Heart right ventricle (tissue), 16 donors: Measurements from ENCODE around the gene CPA5. TPM values are rescaled to one million over a fixed set of nuclear protein-coding genes. Genes with fewer than 3 reads are reported as not detected.

Source experiments
- ATAC-seq, 8 donors: fragments of 200-7000 bp; cut with Tn5 transposase; one replicate each; pipeline ENCODE4 v1.9.1; 2020; ENCODE audit warnings: mild to moderate bottlenecking in 8 of 8, moderate library complexity in 8 of 8, moderate number of reproducible peaks in 1 of 8
- DNase-seq, 2 donors: peaks; one replicate each; pipeline ENCODE4 v3.0.0-alpha.2; 2020
- H3K27ac ChIP-seq, 10 donors: fragments of 200-600 bp; sonication (generic) in 2 of 10; one replicate each; pipeline versions ENCODE4 v1.5.0 to v1.8.0; 2020 to 2022; ENCODE audit warnings: mild to moderate bottlenecking in 3 of 10
- H3K27me3 ChIP-seq, 7 donors: fragments of 200-600 bp; one replicate each; pipeline ENCODE4 v1.8.0; 2021 to 2022; ENCODE audit warnings: mild to moderate bottlenecking in 2 of 7
- H3K36me3 ChIP-seq, 9 donors: fragments of 200-600 bp; sonication (generic) in 1 of 9; one replicate each; pipeline versions ENCODE4 v1.5.0 to v1.8.0; 2020 to 2022; ENCODE audit warnings: mild to moderate bottlenecking in 2 of 9
- H3K4me1 ChIP-seq, 9 donors: fragments of 200-600 bp; sonication (generic) in 1 of 9; one replicate each; pipeline versions ENCODE4 v1.5.0 to v1.8.0; 2020 to 2022; ENCODE audit warnings: mild to moderate bottlenecking in 4 of 9
- H3K4me3 ChIP-seq, 10 donors: fragments of 200-600 bp; sonication (generic) in 2 of 10; one replicate each; pipeline versions ENCODE4 v1.5.0 to v1.8.0; 2020 to 2022; ENCODE audit warnings: mild to moderate bottlenecking in 7 of 10, moderate library complexity in 2 of 10
- H3K9me3 ChIP-seq, 11 donors: fragments of 200-600 bp in 10 of 11; sonication (generic) in 2 of 11; one replicate each; pipeline versions ENCODE4 v1.5.0 to v1.8.0; 2013 to 2022; ENCODE audit warnings: mild to moderate bottlenecking in 2 of 11, control low read depth in 1 of 11, moderate library complexity in 1 of 11
- WGBS, 2 donors: extraction: QIAGEN DNeasy Blood & Tissue Kit; methylation state at CpG; one replicate each; pipeline ENCODE4 v1.1.7; 2013; ENCODE audit warnings: inconsistent platforms in 1 of 2; 5-methylcytosine and 5-hydroxymethylcytosine counted together
- intact Hi-C, 10 donors: fragments of 100-400 bp; cut with DNase I; formaldehyde crosslinking; loops; one replicate each; pipeline versions ENCODE4 v1.11.1 to v1.14.2; 2022
- polyA plus RNA-seq, 2 donors: library from polyadenylated mRNA; stranded (reverse); fragments of 200-250 nt; gene quantifications; one replicate each; pipeline ENCODE4 v1.2.3, GENCODE V29; 2013
- total RNA-seq, 10 donors: library from RNA; stranded (reverse); fragmentation: NEBNext Ultra II Directional in 3 of 10; extraction: Animal tissue kit (Norgen Biotek cat#: 25700) in 3 of 10; gene quantifications; one replicate each; pipeline versions ENCODE4 v1.2.1 to v1.2.4, GENCODE V29; 2021 to 2023
- TF ChIP-seq, protein P1 (sequence below), 9 donors: fragments of 200-600 bp; sonication (generic) in 2 of 9; IDR thresholded peaks; one replicate each; pipeline versions ENCODE4 v1.5.0 to v1.8.0; 2021 to 2022; ENCODE audit warnings: antibody characterized with exemption in 9 of 9, mild to moderate bottlenecking in 5 of 9, moderate library complexity in 1 of 9
- donor health status: Arrhythmogenic right ventricular cardiomyopathy.
- donor health status: ischemic (EF 13 %, LVEDD 7.1; RV severe dilation, severe dysfunction).
- donor health status: healthy with polysubstance abuse.
- donor health status: DM: no; HTN: yes; CAD: no.
- donor health status: DM: no; HTN: no; CAD: no.
- donor health status: ischemic (EF 25% LVEDD 6.9; RV normal size, moderate dysfunction).
- donor health status: ischemic (EF 25% LVEDD 5.7; RV mildly dilated, moderate dysfunction).
- donor health status: healthy.
- donor health status: DM: yes; HTN: yes; CAD: no.
- donor health status: Ischemic cardiomyopathy.
- donor health status: ischemic (EF 35%, LVEDD 5.7; RV mildly dilated, moderate dysfunction).
- donor health status: nonischemic (EF 11% LVEDD 7.7; RV severe dilation, severe dysfunction).
- donor health status: DM: yes; HTN: yes; CAD: no.
- donor health status: PGD.
- donor health status: ischemic (EF 29% LVEDD 5.4; RV normal size, mild dysfunction).
- donor health status: nonischemic (EF 23%, LVEDD 6.1; RV moderate dilation, normal function).

The CPA5 gene
- total and polyA plus RNA-seq, 12 donors, result 0.06 TPM; not detected in 11

DNA sequence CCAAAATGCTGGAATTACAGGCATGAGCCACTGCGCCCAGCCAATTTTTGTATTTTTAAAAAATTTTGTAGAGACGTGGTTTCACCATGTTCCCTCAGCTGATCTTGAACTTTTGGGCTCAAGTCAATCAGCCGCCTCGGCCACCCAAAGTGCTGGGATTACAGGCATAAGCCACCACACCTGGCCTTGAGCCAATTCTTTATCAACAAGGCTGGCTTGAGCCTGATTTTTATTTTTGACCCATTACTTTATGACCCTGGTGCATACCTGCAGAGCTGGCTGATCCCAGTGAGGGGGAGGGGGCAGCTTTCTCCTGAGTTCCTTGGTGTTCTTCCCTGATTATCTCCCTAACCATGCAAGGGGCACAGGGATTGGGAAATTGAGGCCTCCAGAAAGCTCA, 19.8 kb downstream of the CPA5 start:
- TF ChIP-seq, protein P1, sequence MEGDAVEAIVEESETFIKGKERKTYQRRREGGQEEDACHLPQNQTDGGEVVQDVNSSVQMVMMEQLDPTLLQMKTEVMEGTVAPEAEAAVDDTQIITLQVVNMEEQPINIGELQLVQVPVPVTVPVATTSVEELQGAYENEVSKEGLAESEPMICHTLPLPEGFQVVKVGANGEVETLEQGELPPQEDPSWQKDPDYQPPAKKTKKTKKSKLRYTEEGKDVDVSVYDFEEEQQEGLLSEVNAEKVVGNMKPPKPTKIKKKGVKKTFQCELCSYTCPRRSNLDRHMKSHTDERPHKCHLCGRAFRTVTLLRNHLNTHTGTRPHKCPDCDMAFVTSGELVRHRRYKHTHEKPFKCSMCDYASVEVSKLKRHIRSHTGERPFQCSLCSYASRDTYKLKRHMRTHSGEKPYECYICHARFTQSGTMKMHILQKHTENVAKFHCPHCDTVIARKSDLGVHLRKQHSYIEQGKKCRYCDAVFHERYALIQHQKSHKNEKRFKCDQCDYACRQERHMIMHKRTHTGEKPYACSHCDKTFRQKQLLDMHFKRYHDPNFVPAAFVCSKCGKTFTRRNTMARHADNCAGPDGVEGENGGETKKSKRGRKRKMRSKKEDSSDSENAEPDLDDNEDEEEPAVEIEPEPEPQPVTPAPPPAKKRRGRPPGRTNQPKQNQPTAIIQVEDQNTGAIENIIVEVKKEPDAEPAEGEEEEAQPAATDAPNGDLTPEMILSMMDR (IDR thresholded peaks at IDR 0.05), result no peak
- no peak for ATAC-seq
- no peak for DNase-seq
- intact Hi-C loops, result loop anchor here in 1 of 10 donors (10.0 kb wide), 1 partner anchor 60 kb away; no protein-coding TSS in a partner anchor
- Histone ChIP-seq H3K4me1 (peaks cover 0 to 8% (median 0%) of the 10 kb centered on the region in 9 donors), H3K27ac (no peak overlapping the region), H3K4me3 (no peak overlapping the region), H3K36me3 (no peaks in the 10 kb centered on the region), H3K9me3 (peaks cover 0 to 16% (median 2%) of the 10 kb centered on the region in 11 donors), H3K27me3 (no peaks in the 10 kb centered on the region)
- WGBS, 2 donors, result 84 to 90% methylated on average over 4 of the region's 4 CpGs

DNA sequence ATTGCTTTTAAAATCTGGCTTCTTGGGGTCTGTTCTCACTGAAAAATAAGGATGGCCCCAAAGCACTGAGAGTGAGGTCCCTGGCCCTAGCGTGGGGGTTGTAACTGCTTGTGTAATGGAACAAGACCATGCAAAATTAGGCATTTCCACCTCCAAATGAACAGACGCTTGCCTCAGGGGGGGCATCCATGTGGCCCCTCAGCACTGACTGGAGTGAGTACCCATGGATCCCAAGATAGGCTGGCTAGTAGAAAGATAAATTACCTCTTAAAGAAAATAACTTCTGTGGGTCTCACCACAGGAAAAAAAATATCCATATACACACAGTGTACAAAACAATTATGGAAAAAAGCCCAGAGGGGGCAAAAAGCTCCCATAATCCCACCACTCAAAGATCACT, 20.5 kb downstream of the CPA5 start:
- H3K27ac ChIP-seq, result no peak overlapping the region
- H3K9me3 ChIP-seq, result peaks cover 0 to 10% (median 0%) of the 10 kb centered on the region in 11 donors
- ATAC-seq (no peak), DNase-seq (no peak)
- intact Hi-C loops, result loop anchor here in 1 of 10 donors (10.0 kb wide), 1 partner anchor 60 kb away; no protein-coding TSS in a partner anchor
- peaks cover 0 to 14% (median 4%) of the 10 kb centered on the region in 9 donors for H3K4me1 ChIP-seq
- no peaks in the 10 kb centered on the region for H3K27me3 ChIP-seq
- no peak overlapping the region for H3K4me3 ChIP-seq
- WGBS, 2 donors, result 87 to 95% methylated on average over 2 of the region's 2 CpGs
- H3K36me3 ChIP-seq, result no peaks in the 10 kb centered on the region
- TF ChIP-seq, protein P1 (IDR thresholded peaks at IDR 0.05), result no peak

DNA sequence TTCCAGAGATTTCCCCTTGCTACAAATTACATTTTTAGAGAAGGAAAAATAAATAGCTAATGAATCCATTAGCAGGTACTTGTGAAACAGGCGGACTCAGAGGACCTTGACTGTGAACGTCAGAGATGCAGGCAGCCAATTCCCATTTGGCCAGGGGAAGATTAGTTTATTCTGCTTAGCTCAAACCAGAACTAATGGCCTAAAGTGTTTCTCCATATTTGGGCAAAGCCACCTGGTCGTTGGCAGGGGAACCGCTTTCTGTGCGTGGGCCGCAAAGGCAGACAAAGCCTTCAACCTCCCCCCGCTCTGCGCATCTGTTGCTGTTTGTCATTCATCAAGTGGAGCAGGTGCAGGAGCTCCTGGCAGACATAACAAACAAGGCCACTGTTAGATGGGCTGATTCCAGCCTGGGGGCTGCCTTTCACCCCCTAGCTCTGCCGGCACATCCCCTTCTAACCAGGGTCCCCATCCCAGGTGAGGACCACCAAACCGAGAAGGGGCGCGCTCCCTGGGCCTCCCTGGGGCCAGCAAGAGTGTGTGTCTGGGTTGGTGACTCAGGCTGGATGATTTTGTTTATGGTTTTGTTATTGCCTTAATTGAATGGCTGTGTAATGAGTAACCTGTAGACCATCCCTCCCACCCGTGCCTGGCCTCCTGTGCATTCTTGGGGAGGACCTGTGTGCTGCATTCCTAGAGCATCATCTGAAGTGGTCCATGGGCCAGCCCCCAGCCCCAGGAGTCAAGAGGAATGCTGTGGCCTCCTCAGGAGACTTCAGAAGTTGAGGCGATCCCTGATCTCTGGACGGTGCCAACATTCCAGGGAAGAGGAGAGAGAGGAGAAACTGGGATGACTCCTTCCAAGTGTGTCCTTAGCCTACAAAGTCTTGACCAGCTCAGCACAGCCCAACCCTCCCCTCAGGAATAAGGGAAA, 21.2 kb downstream of the CPA5 start:
- Histone ChIP-seq H3K4me3 (no peak overlapping the region), H3K9me3 (peaks cover 0 to 3% (median 0%) of the 10 kb centered on the region in 11 donors), H3K36me3 (no peaks in the 10 kb centered on the region), H3K27me3 (no peaks in the 10 kb centered on the region), H3K27ac (no peak overlapping the region), H3K4me1 (peaks cover 0 to 21% (median 5%) of the 10 kb centered on the region in 9 donors)
- ATAC-seq (no peak), DNase-seq (no peak)
- TF ChIP-seq, protein P1 (IDR thresholded peaks at IDR 0.05), result no peak
- intact Hi-C loops, result loop anchor here in 1 of 10 donors (10.0 kb wide), 1 partner anchor 59 kb away; no protein-coding TSS in a partner anchor
- 84 to 86% methylated on average over 15 of the region's 15 CpGs for WGBS, 2 donors

DNA sequence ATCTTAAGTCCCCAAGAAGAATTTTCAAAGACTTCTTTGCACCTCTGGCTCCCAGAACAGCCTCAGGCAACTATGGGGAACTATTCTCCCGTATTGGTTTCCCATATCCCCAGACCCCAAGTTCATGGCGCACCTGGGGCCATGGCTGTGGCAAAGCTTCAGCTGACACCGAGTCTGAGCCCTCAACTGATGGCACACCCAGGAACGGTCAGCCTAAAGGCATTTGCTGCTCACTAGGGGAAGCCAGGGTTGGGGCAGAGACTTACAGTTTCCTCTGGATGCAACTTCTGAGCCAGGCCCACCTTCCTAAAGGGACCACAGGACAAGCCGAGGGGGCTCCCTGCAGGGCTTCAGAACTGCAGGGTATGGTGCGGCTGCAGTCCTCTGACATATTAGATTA, 21.9 kb downstream of the CPA5 start:
- Histone ChIP-seq H3K36me3 (no peaks in the 10 kb centered on the region), H3K4me1 (peaks cover 0 to 26% (median 5%) of the 10 kb centered on the region in 9 donors), H3K27me3 (no peaks in the 10 kb centered on the region), H3K9me3 (no peaks in the 10 kb centered on the region), H3K4me3 (no peak overlapping the region), H3K27ac (no peak overlapping the region)
- ATAC-seq (no peak), DNase-seq (no peak)
- WGBS, 2 donors, result 93 to 96% methylated on average over 6 of the region's 6 CpGs
- intact Hi-C loops, result loop anchor here in 1 of 10 donors (10.0 kb wide), 1 partner anchor 58 kb away; no protein-coding TSS in a partner anchor
- TF ChIP-seq, protein P1 (IDR thresholded peaks at IDR 0.05), result no peak
